Measurements from ENCODE around the gene OR4K13.

OR4K13 gene, protein sequence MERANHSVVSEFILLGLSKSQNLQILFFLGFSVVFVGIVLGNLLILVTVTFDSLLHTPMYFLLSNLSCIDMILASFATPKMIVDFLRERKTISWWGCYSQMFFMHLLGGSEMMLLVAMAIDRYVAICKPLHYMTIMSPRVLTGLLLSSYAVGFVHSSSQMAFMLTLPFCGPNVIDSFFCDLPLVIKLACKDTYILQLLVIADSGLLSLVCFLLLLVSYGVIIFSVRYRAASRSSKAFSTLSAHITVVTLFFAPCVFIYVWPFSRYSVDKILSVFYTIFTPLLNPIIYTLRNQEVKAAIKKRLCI

DNA sequence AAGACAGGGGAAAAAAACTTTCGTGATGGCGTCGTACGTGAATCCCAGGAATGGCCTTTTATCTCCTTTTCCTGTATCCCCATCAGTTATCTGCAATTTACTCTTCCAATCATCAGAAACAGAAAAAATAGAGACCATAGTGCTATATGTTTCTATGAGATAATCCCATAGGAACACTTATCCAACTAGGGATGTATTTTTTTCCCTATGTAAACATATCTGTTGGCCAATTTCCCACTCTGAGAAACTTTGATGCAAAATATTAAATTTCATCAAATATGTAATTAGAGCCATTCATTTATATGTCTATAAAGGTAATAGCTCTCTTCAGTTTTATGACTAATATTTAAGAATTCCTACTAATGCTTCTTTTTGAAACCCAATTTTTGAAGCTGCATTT, at the start of gene OR4K13:
TSS of gene OR4K13 (minus strand) at position 101 of the 400 bp plus-strand sequence. CDS start 1,280 bp downstream, outside the sequence.
- Mint-ChIP-seq H3K27ac (peak within 1 kb of the TSS in 1 of 2 donors; percentile 72), H3K27me3 (no peaks in the 10 kb centered on the region), H3K4me1 (peaks cover 5% of the 10 kb centered on the region), H3K4me3 (peak within 1 kb of the TSS in 1 of 2 donors; percentile 28), H3K9me3 (peaks cover 0 to 6% of the 10 kb centered on the region in 2 donors)
- DNase-seq, result no peak
- no peak for ATAC-seq

DNA sequence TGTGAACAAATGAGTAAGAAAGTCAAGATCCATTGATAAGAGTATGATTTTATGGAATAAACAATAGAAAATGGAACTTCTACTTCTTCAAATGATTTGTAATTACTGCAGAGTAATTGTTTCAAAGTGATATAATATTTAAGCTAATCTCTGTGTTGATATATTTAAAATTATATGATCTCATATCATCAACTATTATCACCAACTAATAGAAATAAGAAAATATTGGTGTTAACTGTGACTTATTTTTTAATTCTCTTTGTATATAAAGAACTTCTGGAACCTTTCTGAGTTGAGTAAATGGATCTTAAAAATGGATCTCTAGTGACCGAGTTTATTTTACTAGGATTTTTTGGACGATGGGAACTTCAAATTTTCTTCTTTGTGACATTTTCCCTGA, 23.9 kb upstream of the OR4K13 start, which contains the start of gene OR4L1:
TSS of gene OR4L1 (plus strand) at position 301 of the 400 bp plus-strand sequence. CDS start at position 301, 0 bp downstream.
- H3K4me3 Mint-ChIP-seq, result no peak within 1 kb of the TSS
- no peak for DNase-seq
- no peaks in the 10 kb centered on the region for H3K4me1 Mint-ChIP-seq
- no peak within 1 kb of the TSS for H3K27ac Mint-ChIP-seq
- no peaks in the 10 kb centered on the region for H3K27me3 Mint-ChIP-seq
- no peak for ATAC-seq
- H3K9me3 Mint-ChIP-seq, result peaks cover 0 to 4% of the 10 kb centered on the region in 2 donors

DNA sequence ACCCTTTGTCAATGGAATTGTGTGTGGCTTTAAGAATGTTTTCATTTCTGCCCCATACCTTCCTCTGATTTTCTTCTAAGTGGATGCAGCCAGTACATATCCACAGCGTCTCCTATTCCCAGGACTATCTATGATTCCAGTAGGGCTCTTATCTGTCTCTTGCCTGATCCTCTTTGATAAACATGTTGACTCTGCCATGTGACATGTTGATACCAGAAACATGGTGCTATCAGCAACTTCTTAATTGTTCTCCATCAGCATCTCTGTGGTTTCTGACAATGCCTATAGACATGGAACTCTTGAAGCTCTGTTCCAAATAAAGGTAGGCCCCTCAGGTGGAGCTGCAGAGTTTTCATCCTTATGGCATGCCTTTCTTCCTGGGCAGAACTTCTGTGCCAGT, 12.4 kb upstream of the OR4K13 start:
- H3K9me3 Mint-ChIP-seq, result no peaks in the 10 kb centered on the region
- H3K4me1 Mint-ChIP-seq, result no peaks in the 10 kb centered on the region

DNA sequence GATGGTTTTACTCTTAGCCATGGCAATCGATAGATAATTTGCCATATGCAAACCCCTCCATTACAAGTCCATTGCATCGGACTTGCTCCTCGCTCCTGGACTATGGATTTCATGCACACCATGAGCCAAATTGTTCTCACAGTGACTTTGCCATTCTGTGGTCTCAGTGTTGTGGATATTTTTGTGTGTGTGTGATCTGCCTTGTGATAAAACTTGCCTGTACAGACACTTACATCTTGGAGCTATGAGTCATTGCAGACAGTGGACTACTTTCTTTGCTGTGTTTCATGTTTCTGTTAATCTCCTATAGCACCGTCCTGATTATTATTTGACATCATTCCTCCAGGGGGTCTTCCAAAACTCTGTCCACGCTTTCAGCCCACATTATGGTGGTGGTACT, 8.4 kb upstream of the OR4K13 start:
- DNase-seq (no peak), ATAC-seq (no peak)
- no peak overlapping the region for H3K4me3 Mint-ChIP-seq
- H3K9me3 Mint-ChIP-seq, result peaks cover 5 to 13% of the 10 kb centered on the region in 2 donors
- no peaks in the 10 kb centered on the region for H3K4me1 Mint-ChIP-seq
- peaks cover 4% of the 10 kb centered on the region for H3K27me3 Mint-ChIP-seq
- peak overlapping the region in 1 of 2 donors; percentile 7 for H3K27ac Mint-ChIP-seq

More for the DNA sequence above, 12.4 kb upstream of the OR4K13 start:
- Mint-ChIP-seq H3K27ac (no peak overlapping the region), H3K27me3 (peaks cover 15% of the 10 kb centered on the region), H3K4me3 (no peak overlapping the region)
- ATAC-seq, result no peak
- no peak for DNase-seq

DNA sequence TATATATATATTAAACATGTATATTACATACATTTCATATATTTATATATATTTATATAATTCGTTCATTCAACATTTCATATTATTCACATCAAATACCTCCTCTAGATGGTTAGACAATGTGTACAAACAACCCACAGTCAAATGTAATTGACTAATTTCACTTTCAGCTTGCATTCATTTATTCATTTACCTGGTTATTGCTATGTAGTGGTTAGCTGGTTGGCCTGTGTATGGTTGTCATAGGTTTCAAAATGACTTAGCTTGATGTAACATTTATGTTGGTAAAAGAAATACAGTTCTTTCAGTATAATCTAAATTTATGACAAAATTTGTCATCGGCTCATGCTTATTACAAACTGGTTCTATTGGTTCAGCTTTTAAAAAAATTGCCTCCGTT, 389 bp downstream of the OR4K13 start:
- Mint-ChIP-seq H3K4me3 (peak overlapping the region in 1 of 2 donors; percentile 28), H3K9me3 (peaks cover 0 to 6% of the 10 kb centered on the region in 2 donors), H3K4me1 (peaks cover 5% of the 10 kb centered on the region), H3K27ac (peak overlapping the region in 1 of 2 donors; percentile 72), H3K27me3 (no peaks in the 10 kb centered on the region)
- ATAC-seq (peak; percentile 91), DNase-seq (no peak)

DNA sequence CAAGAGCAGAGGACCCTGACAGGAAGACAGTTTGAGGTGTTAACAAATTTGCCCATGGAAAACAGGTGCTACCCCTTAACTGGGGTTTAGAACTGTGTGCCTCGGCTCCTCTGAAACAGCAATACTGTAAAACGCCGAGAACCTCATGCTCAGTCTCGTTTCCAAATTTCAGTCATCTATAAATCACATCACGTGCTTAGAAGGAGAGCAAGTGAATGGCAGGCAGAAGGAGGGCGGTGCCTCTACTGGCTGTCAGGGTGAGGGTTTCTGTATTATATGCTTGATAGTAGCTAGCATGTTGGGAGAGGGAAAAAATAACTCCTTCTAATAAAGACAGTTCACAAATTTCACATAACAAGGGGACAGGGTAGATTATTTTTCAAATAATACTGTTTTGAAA, 4.8 kb downstream of the OR4K13 start:
- H3K4me1 Mint-ChIP-seq, result peaks cover 5% of the 10 kb centered on the region
- no peak overlapping the region for H3K4me3 Mint-ChIP-seq
- ATAC-seq (no peak), DNase-seq (no peak)
- H3K27me3 Mint-ChIP-seq, result no peaks in the 10 kb centered on the region
- no peak overlapping the region for H3K27ac Mint-ChIP-seq
- no peaks in the 10 kb centered on the region for H3K9me3 Mint-ChIP-seq

DNA sequence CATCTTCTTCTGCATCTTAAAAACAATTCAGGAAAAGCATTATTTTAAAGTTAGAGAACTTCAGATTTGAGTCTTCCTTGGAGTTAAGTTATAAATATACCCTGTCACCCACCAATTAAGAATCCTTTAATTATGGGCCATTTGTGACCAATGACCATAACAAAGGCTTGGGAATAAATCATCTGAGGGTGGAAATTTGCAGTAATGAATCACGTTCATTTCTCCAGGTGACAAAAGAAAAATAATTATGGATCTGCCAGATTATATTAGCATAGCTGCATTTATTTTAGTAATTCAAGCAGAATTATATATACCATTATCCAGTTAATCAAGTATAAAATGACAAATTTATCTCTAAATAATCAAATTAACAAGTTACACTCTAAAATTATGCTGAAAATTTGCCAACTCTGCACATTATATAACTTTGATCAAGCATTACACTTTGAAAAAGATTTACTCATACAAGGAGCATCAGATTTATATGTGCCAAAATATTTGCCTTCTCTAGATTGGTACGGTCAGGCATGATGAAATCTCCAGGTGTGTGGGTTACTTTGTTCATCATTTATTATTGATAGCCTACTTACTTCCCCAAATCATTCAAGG, 16.5 kb downstream of the OR4K13 start, which contains the start of gene OR4K14:
TSS of gene OR4K14 (minus strand) at position 51 of the 609 bp plus-strand sequence. CDS start 4,114 bp downstream, outside the sequence.
- no peaks in the 10 kb centered on the region for H3K4me1 Mint-ChIP-seq
- H3K9me3 Mint-ChIP-seq, result peaks cover 3 to 5% of the 10 kb centered on the region in 2 donors
- H3K27ac Mint-ChIP-seq, result no peak within 1 kb of the TSS
- DNase-seq, result no peak
- no peak within 1 kb of the TSS for H3K4me3 Mint-ChIP-seq
- H3K27me3 Mint-ChIP-seq, result no peaks in the 10 kb centered on the region
- ATAC-seq, result no peak

DNA sequence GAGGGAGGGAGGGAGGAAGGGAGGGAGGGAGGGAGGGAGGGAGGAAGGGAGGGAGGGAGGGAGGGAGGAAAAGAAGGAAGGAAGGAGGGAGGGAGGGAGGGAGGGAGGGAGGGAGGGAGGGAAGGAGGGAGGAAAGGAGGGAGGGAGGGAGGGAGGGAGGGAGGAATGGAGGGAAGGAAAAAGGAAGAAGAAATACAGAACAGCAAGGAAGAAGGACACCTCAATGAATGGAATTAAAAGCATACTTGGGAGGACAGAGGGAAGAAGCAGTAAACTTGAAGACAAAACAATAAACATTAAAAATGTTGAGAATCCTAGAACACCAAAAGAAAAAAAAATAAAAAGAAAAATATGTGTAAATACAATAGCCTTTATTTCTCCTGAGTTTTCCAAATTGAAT, 27.7 kb downstream of the OR4K13 start:
- Mint-ChIP-seq H3K4me3 (no peak overlapping the region), H3K27me3 (no peaks in the 10 kb centered on the region), H3K4me1 (no peaks in the 10 kb centered on the region), H3K27ac (no peak overlapping the region), H3K9me3 (peaks cover 13 to 20% of the 10 kb centered on the region in 2 donors)
- ATAC-seq (no peak), DNase-seq (no peak)

DNA sequence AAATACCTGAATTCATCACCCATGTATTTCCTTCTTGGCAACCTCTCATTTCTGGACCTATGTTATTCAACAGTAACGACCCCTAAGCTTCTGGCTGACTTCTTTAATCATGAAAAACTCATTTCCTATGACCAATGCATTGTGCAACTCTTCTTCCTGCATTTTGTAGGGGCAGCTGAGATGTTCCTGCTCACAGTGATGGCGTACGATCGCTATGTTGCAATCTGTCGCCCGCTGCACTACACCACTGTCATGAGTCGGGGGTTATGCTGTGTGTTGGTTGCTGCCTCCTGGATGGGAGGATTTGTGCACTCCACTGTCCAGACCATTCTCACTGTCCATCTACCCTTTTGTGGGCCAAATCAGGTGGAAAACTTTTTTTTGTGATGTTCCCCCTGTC, 33.5 kb downstream of the OR4K13 start:
- Mint-ChIP-seq H3K27ac (no peak overlapping the region), H3K9me3 (peaks cover 0 to 4% of the 10 kb centered on the region in 2 donors), H3K4me1 (no peaks in the 10 kb centered on the region), H3K4me3 (no peak overlapping the region), H3K27me3 (no peaks in the 10 kb centered on the region)
- DNase-seq (no peak), ATAC-seq (no peak)

DNA sequence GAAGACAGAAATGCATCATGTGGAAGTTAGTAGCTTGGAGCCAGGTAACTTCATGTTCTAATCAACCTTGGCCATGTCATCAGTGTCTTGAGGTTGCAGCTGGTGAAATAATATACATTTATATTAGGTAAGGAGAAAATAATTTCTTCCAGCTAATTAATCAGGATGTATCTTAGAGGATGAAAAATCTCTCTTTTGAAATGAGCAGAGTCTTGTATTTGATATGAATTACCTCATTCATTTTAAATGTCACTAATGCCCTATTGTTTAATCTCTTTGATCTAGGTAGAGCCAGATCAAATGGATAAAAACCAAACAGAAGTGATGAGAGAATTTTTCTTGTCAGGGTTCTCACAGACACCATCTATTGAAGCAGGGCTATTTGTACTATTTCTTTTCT, 34.0 kb downstream of the OR4K13 start, which contains the start of gene OR4Q2:
TSS of gene OR4Q2 (plus strand) at position 301 of the 400 bp plus-strand sequence.
- Mint-ChIP-seq H3K4me3 (no peak within 1 kb of the TSS), H3K27me3 (no peaks in the 10 kb centered on the region), H3K9me3 (no peaks in the 10 kb centered on the region), H3K27ac (no peak within 1 kb of the TSS), H3K4me1 (no peaks in the 10 kb centered on the region)
- no peak for DNase-seq
- no peak for ATAC-seq

DNA sequence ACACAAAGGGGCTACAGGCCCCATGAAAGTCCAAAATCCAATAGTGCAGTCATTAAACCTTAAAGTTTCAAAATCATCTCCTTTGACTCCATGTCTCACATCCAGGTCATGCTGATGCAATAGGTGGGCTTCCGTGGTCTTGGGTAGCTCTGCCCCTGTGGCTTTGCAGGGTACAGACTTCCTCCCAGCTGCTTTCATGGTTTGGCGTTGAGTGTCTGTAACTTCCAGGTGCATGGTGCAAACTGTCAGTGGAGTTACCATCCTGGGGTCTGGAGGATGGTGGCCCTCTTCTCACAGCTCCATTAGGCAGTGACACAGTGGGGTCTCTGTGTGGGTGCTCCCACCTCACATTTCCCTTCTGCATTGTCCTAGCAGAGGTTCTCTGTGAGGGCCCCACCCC, 42.4 kb downstream of the OR4K13 start:
- no peaks in the 10 kb centered on the region for H3K27me3 Mint-ChIP-seq
- H3K9me3 Mint-ChIP-seq, result peaks cover 18 to 31% of the 10 kb centered on the region in 2 donors
- ATAC-seq (no peak), DNase-seq (no peak)
- H3K4me1 Mint-ChIP-seq, result no peaks in the 10 kb centered on the region
- no peak overlapping the region for H3K27ac Mint-ChIP-seq
- H3K4me3 Mint-ChIP-seq, result no peak overlapping the region
